Thymus (tissue), 11 donors: ENCODE data around the gene ABCA13. TPM values are rescaled to one million over a fixed set of nuclear protein-coding genes. Genes with fewer than 3 reads are reported as not detected.

ENCODE experiments used
- DNase-seq, 9 donors: peaks; one replicate each; pipeline ENCODE4 v3.0.0-alpha.2; 2013; ENCODE audit warnings: low spot score in 9 of 9, low read depth in 6 of 9, missing footprints in 1 of 9
- H3K27ac ChIP-seq, 2 donors: one replicate each; pipeline ENCODE4 v1.5.1; 2013; ENCODE audit warnings: control low read depth in 1 of 2, low read depth in 1 of 2, low read length in 1 of 2, mild to moderate bottlenecking in 1 of 2, moderate library complexity in 1 of 2
- H3K27me3 ChIP-seq, 2 donors: one replicate each; pipeline ENCODE4 v1.5.1; 2013; ENCODE audit warnings: low read length in 1 of 2; ENCODE audit not compliant: control insufficient read depth in 2 of 2, insufficient read depth in 1 of 2
- H3K36me3 ChIP-seq, 2 donors: one replicate each; pipeline ENCODE4 v1.5.1; 2013; ENCODE audit warnings: low read length in 1 of 2, mild to moderate bottlenecking in 1 of 2, moderate library complexity in 1 of 2; ENCODE audit not compliant: control insufficient read depth in 2 of 2, insufficient read depth in 2 of 2
- H3K4me1 ChIP-seq, 2 donors: one replicate each; pipeline ENCODE4 v1.5.1; 2013; ENCODE audit warnings: low read length in 2 of 2; ENCODE audit not compliant: control insufficient read depth in 2 of 2, insufficient read depth in 2 of 2
- H3K4me3 ChIP-seq, 2 donors: one replicate each; pipeline ENCODE4 v1.5.1; 2013; ENCODE audit warnings: low read length in 2 of 2, control low read depth in 1 of 2, mild to moderate bottlenecking in 1 of 2
- H3K9me3 ChIP-seq, 2 donors: one replicate each; pipeline ENCODE4 v1.5.1; 2013; ENCODE audit warnings: low read length in 1 of 2, mild to moderate bottlenecking in 1 of 2; ENCODE audit not compliant: control insufficient read depth in 2 of 2, insufficient read depth in 1 of 2
- WGBS: extraction: QIAGEN DNeasy Blood & Tissue Kit; methylation state at CpG from one replicate; pipeline ENCODE4 v1.1.7; 2013; 5-methylcytosine and 5-hydroxymethylcytosine counted together
- polyA plus RNA-seq: library from polyadenylated mRNA; stranded (reverse); fragments of 200-250 nt; gene quantifications from one replicate; pipeline ENCODE4 v1.2.3, GENCODE V29; 2013
- total RNA-seq: library from RNA; stranded (reverse); fragments of 120-200 nt; gene quantifications from one replicate; pipeline ENCODE4 v1.2.4, GENCODE V29; 2013
- donor health status: healthy.

The ABCA13 gene
- total and polyA plus RNA-seq, 2 donors = 0.76 to 0.91 TPM

DNA sequence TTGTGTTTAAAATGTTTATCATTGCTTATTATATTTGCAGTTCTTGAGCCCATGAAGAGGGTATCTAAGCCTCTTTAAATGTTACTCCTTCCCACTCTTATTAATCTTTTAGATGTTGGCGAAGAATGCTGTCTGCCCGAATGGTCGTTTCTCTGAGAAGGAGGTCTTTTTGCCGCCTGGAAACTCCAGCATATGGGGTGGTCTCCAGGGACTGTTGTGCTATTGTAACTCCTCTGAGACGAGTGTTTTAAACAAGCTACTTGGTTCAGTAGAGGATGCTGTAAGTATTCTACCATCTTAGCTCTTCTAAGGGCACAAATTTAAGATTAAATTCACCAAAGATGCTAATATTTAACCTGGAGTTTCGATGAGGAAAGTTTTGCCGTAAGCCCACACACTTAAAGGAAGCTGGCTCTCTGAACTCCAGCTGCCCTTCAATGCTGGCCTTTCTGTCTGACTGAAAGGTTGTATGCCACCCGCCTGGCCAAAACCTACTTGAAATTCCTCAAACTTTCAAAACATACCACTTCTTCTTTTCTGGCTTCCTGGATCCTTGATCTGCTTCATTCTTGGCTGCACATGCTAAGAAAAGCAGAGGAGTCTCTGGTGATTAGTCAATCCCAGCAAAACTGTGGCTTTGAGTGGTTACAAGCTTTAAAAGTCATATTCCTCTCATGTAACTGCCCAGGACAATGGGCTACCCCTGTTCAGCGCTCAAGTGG, 74.7 kb downstream of the ABCA13 start:
- no peak for DNase-seq
- no peaks in the 10 kb centered on the region for H3K9me3 ChIP-seq
- 80% methylated on average over 9 of the region's 9 CpGs for WGBS
- H3K4me1 ChIP-seq = no peaks in the 10 kb centered on the region
- H3K27ac ChIP-seq = no peak overlapping the region
- H3K27me3 ChIP-seq = no peaks in the 10 kb centered on the region
- no peaks in the 10 kb centered on the region for H3K36me3 ChIP-seq
- H3K4me3 ChIP-seq = no peak overlapping the region

DNA sequence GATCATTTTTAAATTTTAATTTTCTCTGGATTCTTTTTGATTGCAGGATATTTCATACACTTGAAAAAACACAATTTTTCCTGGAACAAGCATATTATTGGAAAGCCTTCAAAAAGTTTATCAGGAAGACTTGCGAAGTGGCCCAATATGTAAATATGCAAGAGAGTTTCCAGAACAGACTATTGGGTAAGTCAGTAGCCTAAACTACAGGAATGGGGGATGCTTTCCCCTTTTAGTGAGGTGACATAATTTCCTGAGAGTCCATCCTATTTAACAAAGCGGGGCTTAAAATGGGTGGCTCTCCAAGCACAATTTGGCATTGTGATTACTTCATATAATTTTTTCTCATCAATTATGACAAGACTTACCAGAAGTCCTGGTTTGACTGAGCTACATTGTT, 77.9 kb downstream of the ABCA13 start:
- no peaks in the 10 kb centered on the region for H3K4me1 ChIP-seq
- H3K36me3 ChIP-seq = no peaks in the 10 kb centered on the region
- no peaks in the 10 kb centered on the region for H3K27me3 ChIP-seq
- 97% methylated on average over 2 of the region's 2 CpGs for WGBS
- no peaks in the 10 kb centered on the region for H3K9me3 ChIP-seq
- H3K27ac ChIP-seq = no peak overlapping the region
- no peak overlapping the region for H3K4me3 ChIP-seq
- no peak for DNase-seq

DNA sequence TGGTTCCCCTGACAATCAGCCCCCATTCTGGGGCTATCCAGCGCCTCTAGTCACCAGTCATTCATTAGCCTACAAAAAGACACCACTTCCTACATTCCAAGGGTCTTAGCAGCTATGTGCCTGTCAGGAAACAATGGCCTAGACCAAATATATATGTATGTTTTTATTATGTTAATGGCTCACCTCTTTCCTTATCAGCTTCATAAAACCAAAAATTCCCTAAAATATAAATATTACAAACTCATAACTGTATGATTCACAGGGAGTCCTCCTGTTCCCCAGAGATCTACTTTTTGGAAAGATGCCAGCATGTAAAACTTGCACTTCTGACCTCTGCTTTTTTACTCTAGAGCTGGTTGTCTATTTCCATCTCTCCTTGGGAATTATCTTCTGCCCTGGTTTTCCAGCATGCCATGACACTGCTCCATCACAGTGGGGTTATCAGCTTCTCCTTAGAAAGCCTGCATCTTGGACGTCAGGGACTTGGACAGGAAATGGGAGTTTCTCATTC, 79.2 kb downstream of the ABCA13 start:
- no peak for DNase-seq

DNA sequence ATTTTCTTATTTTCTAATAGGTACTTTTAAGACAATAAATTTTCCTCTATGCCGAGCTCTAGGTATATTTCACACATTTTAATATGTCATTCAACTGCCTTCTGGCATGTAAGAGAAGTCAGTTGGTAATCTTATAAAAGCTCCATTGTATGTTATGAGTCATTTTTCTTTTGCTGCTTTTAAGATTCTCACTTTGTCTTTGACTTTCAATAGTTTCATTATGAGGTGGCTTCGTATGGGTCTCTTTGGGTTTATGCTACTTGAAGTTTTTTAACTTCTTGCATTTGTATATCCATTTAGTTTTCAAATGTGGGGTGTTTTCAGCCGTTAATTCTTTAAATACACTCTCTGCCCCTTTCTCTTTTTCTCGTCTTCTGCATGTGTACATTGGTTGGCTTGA, 80.5 kb downstream of the ABCA13 start:
- WGBS = 94% methylated on average over 4 of the region's 4 CpGs
- H3K27me3 ChIP-seq = no peaks in the 10 kb centered on the region
- H3K9me3 ChIP-seq = no peaks in the 10 kb centered on the region

More for the DNA sequence above, 79.2 kb downstream of the ABCA13 start:
- H3K27ac ChIP-seq = no peak overlapping the region
- no peaks in the 10 kb centered on the region for H3K9me3 ChIP-seq
- no peak overlapping the region for H3K4me3 ChIP-seq
- no peaks in the 10 kb centered on the region for H3K36me3 ChIP-seq
- no peaks in the 10 kb centered on the region for H3K27me3 ChIP-seq
- 87% methylated on average over 2 of the region's 2 CpGs for WGBS
- H3K4me1 ChIP-seq = no peaks in the 10 kb centered on the region

DNA sequence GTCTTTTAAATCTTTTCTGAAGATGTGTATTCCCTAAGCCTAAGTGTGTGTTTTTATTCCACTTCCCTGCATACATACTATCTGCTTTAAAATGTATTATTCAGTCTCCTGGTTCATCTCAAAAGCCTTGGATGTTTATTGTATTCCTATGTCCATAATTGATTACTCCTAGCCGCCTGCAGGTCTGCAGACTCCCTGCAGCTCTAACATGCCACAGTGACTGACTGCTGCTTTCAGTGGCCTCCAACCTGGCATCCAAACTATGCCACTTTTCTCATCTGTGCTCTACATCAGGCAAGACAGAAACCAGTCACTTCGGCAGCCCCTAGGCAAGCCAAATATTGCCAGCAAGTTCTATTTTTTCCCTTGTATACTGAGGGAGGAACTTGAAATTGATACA, 81.7 kb downstream of the ABCA13 start:
- Histone ChIP-seq H3K36me3 (no peaks in the 10 kb centered on the region), H3K4me3 (no peak overlapping the region), H3K27ac (no peak overlapping the region), H3K4me1 (no peaks in the 10 kb centered on the region), H3K27me3 (no peaks in the 10 kb centered on the region), H3K9me3 (no peaks in the 10 kb centered on the region)
- WGBS = 89% methylated on average over 2 of the region's 2 CpGs
- no peak for DNase-seq

More for the DNA sequence above, 80.5 kb downstream of the ABCA13 start:
- Histone ChIP-seq H3K36me3 (no peaks in the 10 kb centered on the region), H3K27ac (no peak overlapping the region), H3K4me3 (no peak overlapping the region), H3K4me1 (no peaks in the 10 kb centered on the region)
- DNase-seq = no peak

DNA sequence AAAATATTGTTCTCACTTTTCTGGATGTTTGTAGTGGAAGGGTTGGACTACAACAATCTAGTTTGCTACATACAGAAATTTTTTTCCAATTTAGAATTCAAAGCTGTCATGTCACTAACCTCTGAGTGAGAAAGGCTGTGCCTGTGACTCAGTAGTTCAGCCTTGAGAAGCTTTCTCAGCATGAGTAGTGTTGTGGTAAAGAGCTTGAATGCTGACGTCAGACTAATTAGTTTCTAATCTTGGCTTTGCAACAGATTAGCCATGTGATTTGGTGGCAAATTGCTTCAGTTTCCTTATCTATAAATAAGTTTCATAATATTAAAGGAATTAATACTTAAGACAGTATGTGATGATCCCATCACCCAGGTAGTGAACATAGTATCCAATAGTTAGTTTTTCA, 83.8 kb downstream of the ABCA13 start:
- Histone ChIP-seq H3K4me3 (no peak overlapping the region), H3K9me3 (no peaks in the 10 kb centered on the region), H3K4me1 (no peaks in the 10 kb centered on the region), H3K27me3 (no peaks in the 10 kb centered on the region), H3K27ac (no peak overlapping the region), H3K36me3 (no peaks in the 10 kb centered on the region)
- no peak for DNase-seq
- WGBS = 98% methylated on average over 1 of the region's 1 CpG

DNA sequence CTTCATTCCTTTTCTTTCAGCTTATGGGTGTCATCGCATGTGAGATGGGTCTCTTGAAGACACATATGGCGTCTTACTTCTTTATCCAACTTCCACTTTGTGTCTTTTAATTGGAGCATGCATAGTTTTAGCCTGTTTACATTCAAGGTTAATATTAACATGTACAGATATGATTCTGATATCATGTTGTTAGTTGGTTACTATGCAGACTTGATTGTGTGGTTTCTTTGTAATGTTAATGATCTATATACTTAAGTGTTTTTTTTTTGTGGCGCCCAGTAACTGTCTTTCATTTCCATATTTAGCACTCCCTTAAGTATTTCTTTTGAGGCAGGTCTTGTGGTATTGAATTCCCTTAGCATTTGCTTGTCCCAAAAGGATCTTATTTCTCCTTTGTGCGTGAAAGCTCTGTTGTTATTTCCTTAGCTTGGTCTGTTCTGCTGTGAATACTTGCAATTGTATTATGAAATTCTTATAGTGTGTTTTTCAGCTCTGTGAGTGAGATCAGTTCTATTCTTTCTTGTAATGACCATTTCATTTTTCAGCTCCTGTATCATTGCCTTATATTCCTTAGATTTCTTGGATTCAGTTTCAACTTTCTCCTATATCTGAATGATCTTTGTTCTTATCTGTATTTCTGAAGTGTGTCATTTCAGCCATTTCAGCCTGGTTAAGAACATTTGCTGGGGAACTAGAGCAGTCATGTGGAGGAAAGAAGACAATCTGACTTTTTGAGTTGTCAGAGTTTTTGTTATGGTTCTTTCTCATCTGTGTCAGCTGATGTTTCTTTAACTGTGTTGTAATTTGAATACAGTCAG, 88.4 kb downstream of the ABCA13 start:
- 82% methylated on average over 4 of the region's 4 CpGs for WGBS
- H3K4me1 ChIP-seq = no peaks in the 10 kb centered on the region
- no peaks in the 10 kb centered on the region for H3K9me3 ChIP-seq
- H3K4me3 ChIP-seq = no peak overlapping the region
- no peaks in the 10 kb centered on the region for H3K36me3 ChIP-seq
- H3K27ac ChIP-seq = no peak overlapping the region
- DNase-seq = no peak
- H3K27me3 ChIP-seq = no peaks in the 10 kb centered on the region

DNA sequence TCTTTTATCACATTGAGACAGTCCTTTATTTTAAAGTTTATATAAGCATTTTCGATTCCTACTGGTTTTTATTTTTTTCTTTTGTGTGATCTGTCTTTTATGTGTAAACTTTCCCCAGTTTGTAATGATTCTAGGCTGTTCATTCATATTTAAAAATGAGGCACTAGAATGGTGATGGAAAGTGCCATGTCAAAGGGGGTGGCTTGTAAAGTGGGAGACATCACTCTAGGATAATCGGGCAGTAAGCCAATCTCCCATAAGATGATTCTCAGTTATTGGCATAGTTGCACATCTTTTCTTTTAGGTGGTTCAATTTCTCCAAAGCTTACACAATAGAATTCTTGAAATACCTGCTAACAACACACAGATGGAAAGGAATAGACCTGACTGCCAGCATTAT, 90.4 kb downstream of the ABCA13 start:
- Histone ChIP-seq H3K36me3 (no peaks in the 10 kb centered on the region), H3K4me1 (no peaks in the 10 kb centered on the region), H3K27ac (no peak overlapping the region), H3K27me3 (no peaks in the 10 kb centered on the region), H3K9me3 (no peaks in the 10 kb centered on the region), H3K4me3 (no peak overlapping the region)
- WGBS = 98% methylated on average over 2 of the region's 2 CpGs
- no peak for DNase-seq

DNA sequence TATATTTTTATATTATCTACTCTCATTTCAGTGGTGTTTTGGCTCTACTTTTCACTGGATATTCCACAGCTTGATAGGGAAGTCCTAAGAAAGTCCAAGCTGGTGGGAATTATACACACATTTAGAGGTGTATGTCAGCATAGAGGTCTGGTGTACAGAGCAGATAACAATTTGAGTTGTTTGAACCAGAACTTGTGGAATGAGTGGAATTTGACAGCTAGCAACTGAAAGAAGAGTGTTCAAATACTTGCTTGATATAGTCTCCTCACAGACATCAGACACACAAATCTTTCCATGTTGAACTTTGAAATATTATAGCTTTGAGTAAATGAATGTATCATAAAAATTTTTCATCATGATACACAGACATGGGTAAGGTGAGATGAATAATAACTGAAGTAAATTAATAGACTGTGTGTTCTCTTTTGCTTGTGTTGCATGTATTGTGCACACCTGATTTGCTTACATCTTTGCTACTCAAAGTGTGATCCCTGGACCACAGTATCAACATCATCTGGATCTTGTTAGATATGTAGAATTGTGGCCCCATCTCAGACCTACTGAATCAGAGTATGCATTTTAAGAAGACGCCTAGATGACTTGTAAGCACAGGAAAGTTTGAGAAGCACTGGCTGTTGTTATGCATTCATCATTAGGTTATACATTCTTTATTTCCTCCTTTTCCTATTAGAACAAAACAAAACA, 91.5 kb downstream of the ABCA13 start:
- WGBS = 95% methylated on average over 1 of the region's 1 CpG
- no peak overlapping the region for H3K27ac ChIP-seq
- H3K36me3 ChIP-seq = no peaks in the 10 kb centered on the region
- no peak overlapping the region for H3K4me3 ChIP-seq
- H3K9me3 ChIP-seq = no peaks in the 10 kb centered on the region
- no peaks in the 10 kb centered on the region for H3K4me1 ChIP-seq
- no peaks in the 10 kb centered on the region for H3K27me3 ChIP-seq
- no peak for DNase-seq
